Measurements from ENCODE around the gene PDE3B. TPM values are rescaled to one million over a fixed set of nuclear protein-coding genes. Genes with fewer than 3 reads are reported as not detected.
"Not testable (repeated sequence)": the region's sequence is repeated elsewhere in the genome, so short reads cannot be mapped to it uniquely, and the experiment has no call there.

Gene PDE3B
- polyA plus RNA-seq, 3 donors, result 4.0 to 6.0 (median 5.2) TPM

GRCh38 chr11:14741195-14741594 is 97.6 kb downstream of the PDE3B start:
- Histone ChIP-seq H3K4me1 (ENCODE audit: control insufficient read depth in 1 of 2, insufficient read depth in 2 of 2, low read length in 2 of 2) (peaks cover 0 to 15% of the 10 kb centered on the region in 2 donors), H4K20me1 (ENCODE audit: insufficient read depth, low read length) (peaks cover 5% of the 10 kb centered on the region), H3K9me3 (replicated peaks in 1 of 2; ENCODE audit: control insufficient read depth in 1 of 2, insufficient read depth in 1 of 2, low read length in 2 of 2) (no peaks in the 10 kb centered on the region), H3K4me2 (replicated peaks; ENCODE audit: extremely low read depth, low read length, poor library complexity, severe bottlenecking) (no peak overlapping the region), H3K27me3 (ENCODE audit: control insufficient read depth in 2 of 2, insufficient read depth in 2 of 2, low read length in 2 of 2) (no peaks in the 10 kb centered on the region), H3K79me2 (ENCODE audit: insufficient read depth, low read length) (peaks cover 34% of the 10 kb centered on the region), H2AFZ (ENCODE audit: insufficient read depth, low read depth, low read length, poor library complexity, severe bottlenecking) (no peak overlapping the region), H3K27ac (ENCODE audit: low read depth in 1 of 2, low read length in 2 of 2) (no peak overlapping the region), H3K9ac (ENCODE audit: insufficient read depth, low read length, poor library complexity, severe bottlenecking) (no peak overlapping the region), H3K36me3 (replicated peaks in 1 of 2; ENCODE audit: control insufficient read depth in 1 of 2, insufficient read depth in 2 of 2, low read length in 2 of 2) (no peaks in the 10 kb centered on the region), H3K4me3 (replicated peaks in 1 of 3; ENCODE audit: low read depth in 2 of 3, low read length in 3 of 3) (no peak overlapping the region)
- WGBS (ENCODE audit: insufficient coverage), result 100% methylated on average over 1 of the region's 3 CpGs
- Mint-ChIP-seq H3K4me3 (no peak overlapping the region), H3K9me3 (peaks cover 3 to 18% (median 10%) of the 10 kb centered on the region in 7 donors), H3K36me3 (peaks cover 2 to 7% of the 10 kb centered on the region in 2 donors), H3K27me3 (ENCODE audit: low read depth in 3 of 3) (peaks cover 0 to 2% (median 0%) of the 10 kb centered on the region in 3 donors), H3K4me1 (peaks cover 19% of the 10 kb centered on the region), H3K27ac (no peak overlapping the region)
- intact Hi-C loops (cut with micrococcal nuclease), result no loop called here
- TF ChIP-seq CTCF (IDR thresholded peaks at IDR 0.05), result no peak
- no peak for DNase-seq

GRCh38 chr11:14742849-14743559 is 99.4 kb downstream of the PDE3B start:
- Histone ChIP-seq H4K20me1 (ENCODE audit: insufficient read depth, low read length) (peaks cover 5% of the 10 kb centered on the region), H3K27me3 (ENCODE audit: control insufficient read depth in 2 of 2, insufficient read depth in 2 of 2, low read length in 2 of 2) (no peaks in the 10 kb centered on the region), H3K9ac (ENCODE audit: insufficient read depth, low read length, poor library complexity, severe bottlenecking) (no peak overlapping the region), H3K36me3 (replicated peaks in 1 of 2; ENCODE audit: control insufficient read depth in 1 of 2, insufficient read depth in 2 of 2, low read length in 2 of 2) (no peaks in the 10 kb centered on the region), H3K4me3 (replicated peaks in 1 of 3; ENCODE audit: low read depth in 2 of 3, low read length in 3 of 3) (no peak overlapping the region), H3K79me2 (ENCODE audit: insufficient read depth, low read length) (peaks cover 38% of the 10 kb centered on the region), H3K27ac (ENCODE audit: low read depth in 1 of 2, low read length in 2 of 2) (no peak overlapping the region), H3K9me3 (replicated peaks in 1 of 2; ENCODE audit: control insufficient read depth in 1 of 2, insufficient read depth in 1 of 2, low read length in 2 of 2) (no peaks in the 10 kb centered on the region), H3K4me1 (ENCODE audit: control insufficient read depth in 1 of 2, insufficient read depth in 2 of 2, low read length in 2 of 2) (peaks cover 0 to 15% of the 10 kb centered on the region in 2 donors), H3K4me2 (replicated peaks; ENCODE audit: extremely low read depth, low read length, poor library complexity, severe bottlenecking) (no peak overlapping the region), H2AFZ (ENCODE audit: insufficient read depth, low read depth, low read length, poor library complexity, severe bottlenecking) (no peak overlapping the region)
- peaks cover 0 to 2% (median 0%) of the 10 kb centered on the region in 3 donors for H3K27me3 Mint-ChIP-seq (ENCODE audit: low read depth in 3 of 3)
- WGBS (ENCODE audit: insufficient coverage), result 97% methylated on average over 3 of the region's 5 CpGs
- peaks cover 3 to 17% (median 10%) of the 10 kb centered on the region in 7 donors for H3K9me3 Mint-ChIP-seq
- TF ChIP-seq CTCF (IDR thresholded peaks at IDR 0.05), result no peak
- intact Hi-C loops (cut with micrococcal nuclease), result no loop called here
- no peak for DNase-seq
- peaks cover 2 to 7% of the 10 kb centered on the region in 2 donors for H3K36me3 Mint-ChIP-seq
- peaks cover 23% of the 10 kb centered on the region for H3K4me1 Mint-ChIP-seq
- H3K27ac Mint-ChIP-seq, result no peak overlapping the region
- H3K4me3 Mint-ChIP-seq, result no peak overlapping the region

GRCh38 chr11:14743667-14744066 is 100.1 kb downstream of the PDE3B start:
- H3K9me3 ChIP-seq (replicated peaks in 1 of 2; ENCODE audit: control insufficient read depth in 1 of 2, insufficient read depth in 1 of 2, low read length in 2 of 2); H3K27me3 ChIP-seq (ENCODE audit: control insufficient read depth in 2 of 2, insufficient read depth in 2 of 2, low read length in 2 of 2); H3K4me3 ChIP-seq (replicated peaks in 1 of 3; ENCODE audit: low read depth in 2 of 3, low read length in 3 of 3); H3K4me2 ChIP-seq (replicated peaks; ENCODE audit: extremely low read depth, low read length, poor library complexity, severe bottlenecking); H3K4me3 Mint-ChIP-seq; H3K36me3 ChIP-seq (replicated peaks in 1 of 2; ENCODE audit: control insufficient read depth in 1 of 2, insufficient read depth in 2 of 2, low read length in 2 of 2); H4K20me1 ChIP-seq (ENCODE audit: insufficient read depth, low read length); H3K9ac ChIP-seq (ENCODE audit: insufficient read depth, low read length, poor library complexity, severe bottlenecking); DNase-seq; H3K27me3 Mint-ChIP-seq (ENCODE audit: low read depth in 3 of 3); H3K36me3 Mint-ChIP-seq; H3K27ac ChIP-seq (ENCODE audit: low read depth in 1 of 2, low read length in 2 of 2); intact Hi-C loops (cut with micrococcal nuclease); H2AFZ ChIP-seq (ENCODE audit: insufficient read depth, low read depth, low read length, poor library complexity, severe bottlenecking): not testable (repeated sequence)
- H3K4me1 Mint-ChIP-seq, result peaks cover 23% of the 10 kb centered on the region
- peaks cover 0 to 14% (median 6%) of the 10 kb centered on the region in 7 donors for H3K9me3 Mint-ChIP-seq
- 94% methylated on average over 5 of the region's 6 CpGs for WGBS (ENCODE audit: insufficient coverage)
- peaks cover 0 to 15% of the 10 kb centered on the region in 2 donors for H3K4me1 ChIP-seq (ENCODE audit: control insufficient read depth in 1 of 2, insufficient read depth in 2 of 2, low read length in 2 of 2)
- H3K27ac Mint-ChIP-seq, result peak overlapping the region in 1 of 7 donors; percentile 5
- H3K79me2 ChIP-seq (ENCODE audit: insufficient read depth, low read length), result peaks cover 38% of the 10 kb centered on the region

Data from CD14-positive monocyte (primary cell).